ENCODE results near the gene IKZF3. TPM values are rescaled to one million over a fixed set of nuclear protein-coding genes. Genes with fewer than 3 reads are reported as not detected.
"Not testable (repeated sequence)": the region's sequence is repeated elsewhere in the genome, so short reads cannot be mapped to it uniquely, and the experiment has no call there.

Gene IKZF3
- total RNA-seq, 2 donors from 2014 or later = 1.0 to 1.7 TPM

DNA sequence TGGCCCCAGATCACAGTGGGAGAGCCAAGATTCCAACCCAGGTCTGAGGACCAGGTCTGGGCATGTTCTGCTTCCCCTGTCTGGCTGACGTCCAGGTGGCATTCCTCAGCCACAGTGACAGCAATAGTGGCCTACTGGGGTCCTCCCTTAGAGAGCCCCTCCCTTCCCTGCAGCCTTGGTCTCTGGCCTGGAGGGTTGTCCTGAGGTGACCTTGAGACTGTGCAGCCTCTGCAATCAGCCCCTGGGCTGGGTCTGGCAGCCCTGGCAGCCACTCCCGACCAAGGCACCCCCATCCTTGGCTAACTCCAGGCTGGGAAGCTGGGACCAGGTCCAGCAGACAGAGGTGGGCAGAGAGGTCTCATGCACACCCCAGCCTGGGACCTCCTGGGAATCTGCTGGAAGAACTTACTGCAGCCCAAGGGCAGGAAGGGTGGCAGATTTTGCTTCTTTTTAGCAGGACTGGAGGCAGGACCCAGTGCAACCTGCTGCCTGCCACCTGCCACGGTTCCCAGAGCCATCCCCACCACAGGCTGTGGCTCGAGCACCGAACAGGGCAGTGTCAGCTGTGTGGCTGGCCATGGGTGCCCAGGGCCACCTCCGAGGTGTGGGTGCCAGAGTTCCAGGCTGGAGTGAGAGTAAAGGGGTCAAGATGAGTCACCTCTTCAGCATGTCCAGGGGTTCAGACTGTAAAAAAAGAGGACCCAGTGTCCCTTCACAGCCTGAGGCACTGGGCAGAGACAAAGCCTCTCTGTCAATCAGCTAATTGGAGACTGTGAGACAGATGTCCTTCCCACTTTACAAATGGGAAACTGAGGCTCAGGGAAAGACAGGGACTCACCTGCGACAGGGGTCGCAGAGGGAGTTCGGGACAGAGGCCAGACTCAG lies 113.7 kb downstream of the IKZF3 start:
- no peak for DNase-seq
- ATAC-seq = no peak
- intact Hi-C loops (cut with DNase I) = loop anchor here in 1 of 2 donors (5.0 kb wide), 1 partner anchor 128 kb away; no protein-coding TSS in a partner anchor

DNA sequence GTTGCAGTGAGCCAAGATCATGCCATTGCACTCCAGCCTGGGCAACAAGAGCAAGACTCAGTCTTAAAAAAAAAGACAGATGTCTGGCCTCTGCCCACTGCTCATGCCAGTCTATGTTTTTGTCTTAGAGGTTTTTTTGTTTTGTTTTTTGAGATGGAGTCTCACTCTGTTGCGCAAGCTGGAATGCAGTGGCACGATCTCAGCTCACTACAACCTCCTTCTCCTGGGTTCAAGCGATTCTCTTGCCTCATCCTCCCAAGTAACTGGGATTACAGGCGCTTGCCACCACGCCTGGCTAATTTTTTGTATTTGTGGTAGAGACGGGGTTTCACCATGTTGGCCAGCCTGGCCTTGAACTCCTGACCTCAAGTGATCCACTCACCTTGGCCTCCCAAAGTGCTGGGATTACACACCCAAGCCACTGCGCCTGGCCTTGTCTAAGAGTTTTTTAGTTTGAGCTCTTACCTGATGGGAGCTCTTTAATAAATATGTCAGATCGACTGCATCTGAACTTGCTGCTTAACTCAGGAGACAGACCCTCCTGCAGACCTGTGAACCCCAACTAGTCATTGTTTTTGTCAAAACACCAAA lies 115.6 kb downstream of the IKZF3 start:
- intact Hi-C loops (cut with DNase I); ATAC-seq; DNase-seq: not testable (repeated sequence)

DNA sequence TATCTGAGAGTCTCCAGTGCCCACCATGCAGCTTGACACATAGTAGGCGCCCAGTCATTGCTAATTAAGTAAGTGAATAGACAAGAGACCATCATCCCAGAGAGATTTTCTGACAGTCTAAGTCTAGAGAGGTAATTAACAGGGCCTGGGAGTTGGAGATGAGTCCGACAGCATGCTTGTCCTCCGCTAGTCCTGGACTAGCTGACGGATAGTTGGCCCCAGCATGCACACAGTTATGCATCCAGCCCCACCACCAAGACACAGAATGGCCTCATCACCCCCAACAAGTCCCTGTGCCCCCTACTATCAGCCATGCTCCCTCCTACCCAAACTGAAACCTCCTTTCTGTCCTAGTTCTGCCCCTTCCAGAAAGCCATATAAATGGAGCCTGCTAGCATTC lies 116.4 kb downstream of the IKZF3 start:
- DNase-seq (no peak), ATAC-seq (no peak)
- intact Hi-C loops (cut with DNase I) = no loop called here

GRCh38 chr17:39746145-39746461 lies 118.0 kb downstream of the IKZF3 start:
- no peak for DNase-seq
- intact Hi-C loops (cut with DNase I) = no loop called here

DNA sequence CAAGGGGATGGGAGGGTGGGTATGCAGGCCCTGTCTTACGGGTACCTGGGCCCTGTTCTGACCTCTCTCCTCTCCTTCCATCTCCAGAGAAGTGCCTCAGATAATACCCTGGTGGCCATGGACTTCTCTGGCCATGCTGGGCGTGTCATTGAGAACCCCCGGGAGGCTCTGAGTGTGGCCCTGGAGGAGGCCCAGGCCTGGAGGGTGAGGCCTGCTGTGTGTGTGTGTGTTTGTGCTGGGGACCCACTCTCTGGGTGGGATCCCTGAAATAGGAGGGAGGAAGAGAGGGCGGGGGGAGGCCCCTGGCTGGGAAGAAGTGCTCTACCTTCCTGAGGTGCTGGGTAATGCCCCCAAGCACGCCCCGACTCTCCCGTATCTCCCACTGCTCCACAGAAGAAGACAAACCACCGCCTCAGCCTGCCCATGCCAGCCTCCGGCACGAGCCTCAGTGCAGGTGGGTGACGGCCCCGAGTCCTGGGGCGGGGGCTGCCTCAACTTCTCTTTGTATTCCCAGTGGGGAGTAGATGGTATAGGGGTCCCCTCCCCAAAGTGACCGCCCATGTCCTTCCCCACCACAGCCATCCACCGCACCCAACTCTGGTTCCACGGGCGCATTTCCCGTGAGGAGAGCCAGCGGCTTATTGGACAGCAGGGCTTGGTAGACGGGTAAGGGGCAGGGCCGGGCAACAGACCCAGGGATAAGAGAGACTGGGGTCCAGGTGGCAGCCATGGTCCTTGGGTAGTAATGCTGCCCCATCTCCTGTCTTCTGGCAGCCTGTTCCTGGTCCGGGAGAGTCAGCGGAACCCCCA lies 118.6 kb downstream of the IKZF3 start:
- intact Hi-C loops (cut with DNase I) = no loop called here
- ATAC-seq (no peak), DNase-seq (no peak)

More at GRCh38 chr17:39746145-39746461, 118.0 kb downstream of the IKZF3 start:
- ATAC-seq = no peak

- DNase-seq = no peak
- intact Hi-C loops (cut with DNase I) = no loop called here
- no peak for ATAC-seq
Observed at GRCh38 chr17:39744836-39745215, 119.3 kb downstream of the IKZF3 start.

DNA sequence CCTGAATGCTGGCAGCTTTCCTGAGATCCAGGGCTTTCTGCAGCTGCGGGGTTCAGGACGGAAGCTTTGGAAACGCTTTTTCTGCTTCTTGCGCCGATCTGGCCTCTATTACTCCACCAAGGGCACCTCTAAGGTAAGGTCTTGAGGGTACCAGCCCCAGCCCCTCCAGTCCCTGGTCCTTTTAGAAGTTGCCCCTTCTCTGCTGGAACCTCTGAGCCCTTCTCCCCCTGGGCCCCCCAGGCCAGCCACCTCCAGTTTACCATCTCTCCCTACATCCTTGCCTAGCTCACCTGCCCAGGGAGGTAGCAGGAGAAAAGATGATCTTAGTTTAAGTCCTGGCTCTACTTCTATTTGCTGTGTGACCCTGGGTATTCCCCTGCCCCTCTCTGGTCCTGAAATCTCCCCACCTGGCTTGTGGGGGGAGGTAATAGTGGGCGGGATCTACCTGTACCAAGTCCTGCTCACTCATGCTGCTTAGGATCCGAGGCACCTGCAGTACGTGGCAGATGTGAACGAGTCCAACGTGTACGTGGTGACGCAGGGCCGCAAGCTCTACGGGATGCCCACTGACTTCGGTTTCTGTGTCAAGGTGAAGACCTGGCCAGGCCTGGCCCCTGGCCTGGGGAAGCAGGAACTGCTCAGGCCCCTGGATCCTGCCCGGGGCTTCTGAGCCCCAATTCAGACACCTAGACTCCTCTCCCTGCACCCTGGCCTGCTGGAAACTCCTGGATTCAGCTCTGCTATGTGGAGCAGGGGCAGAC lies 119.9 kb downstream of the IKZF3 start:
- ATAC-seq = no peak

DNA sequence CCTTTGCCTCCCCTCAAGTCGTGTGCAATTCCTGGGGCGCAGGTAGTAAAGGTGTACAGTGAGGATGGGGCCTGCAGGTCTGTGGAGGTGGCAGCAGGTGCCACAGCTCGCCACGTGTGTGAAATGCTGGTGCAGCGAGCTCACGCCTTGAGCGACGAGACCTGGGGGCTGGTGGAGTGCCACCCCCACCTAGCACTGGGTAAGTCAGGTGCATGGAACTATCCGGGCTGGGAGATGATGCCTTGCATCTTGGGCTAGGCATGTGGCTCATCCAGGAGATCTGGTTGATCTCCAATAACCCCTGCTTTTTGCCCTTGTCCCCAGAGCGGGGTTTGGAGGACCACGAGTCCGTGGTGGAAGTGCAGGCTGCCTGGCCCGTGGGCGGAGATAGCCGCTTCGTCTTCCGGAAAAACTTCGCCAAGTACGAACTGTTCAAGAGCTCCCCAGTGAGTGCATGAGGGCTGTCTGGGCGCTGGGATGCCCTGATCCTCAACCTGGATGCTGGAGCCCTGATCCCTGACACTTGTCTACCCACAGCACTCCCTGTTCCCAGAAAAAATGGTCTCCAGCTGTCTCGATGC lies 121.2 kb downstream of the IKZF3 start:
- ATAC-seq (no peak), DNase-seq (no peak)
- intact Hi-C loops (cut with DNase I) = no loop called here

More for the DNA sequence above, 119.9 kb downstream of the IKZF3 start:
- intact Hi-C loops (cut with DNase I) = no loop called here
- no peak for DNase-seq

DNA sequence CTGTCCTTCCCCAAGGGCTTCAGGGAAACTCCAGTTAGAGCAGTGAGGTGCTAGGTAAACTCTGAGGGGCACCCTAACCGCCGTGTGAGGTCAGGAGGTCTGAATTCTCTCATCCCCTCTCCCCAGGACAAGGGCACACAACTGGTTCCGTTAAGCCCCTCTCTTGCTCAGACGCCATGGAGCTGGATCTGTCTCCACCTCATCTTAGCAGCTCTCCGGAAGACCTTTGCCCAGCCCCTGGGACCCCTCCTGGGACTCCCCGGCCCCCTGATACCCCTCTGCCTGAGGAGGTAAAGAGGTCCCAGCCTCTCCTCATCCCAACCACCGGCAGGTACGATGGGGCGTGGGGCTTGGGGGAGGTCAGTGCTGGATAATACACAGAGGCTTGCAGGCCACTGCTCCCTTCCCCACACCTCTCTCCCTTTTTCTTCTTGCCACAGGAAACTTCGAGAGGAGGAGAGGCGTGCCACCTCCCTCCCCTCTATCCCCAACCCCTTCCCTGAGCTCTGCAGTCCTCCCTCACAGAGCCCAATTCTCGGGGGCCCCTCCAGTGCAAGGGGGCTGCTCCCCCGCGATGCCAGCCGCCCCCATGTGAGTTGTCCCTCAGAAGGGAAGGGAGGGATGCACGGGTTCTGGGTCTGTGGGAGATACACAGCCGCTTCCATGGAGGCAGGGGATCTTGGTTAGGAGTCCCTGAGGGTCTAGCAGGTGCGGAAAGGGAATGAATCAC lies 121.8 kb downstream of the IKZF3 start:
- intact Hi-C loops (cut with DNase I) = no loop called here
- no peak for ATAC-seq
- no peak for DNase-seq

GRCh38 chr17:39740357-39741111 lies 123.6 kb downstream of the IKZF3 start:
- DNase-seq (no peak), ATAC-seq (peak; percentile 20 to 58)
- intact Hi-C loops (cut with DNase I) = no loop called here

DNA sequence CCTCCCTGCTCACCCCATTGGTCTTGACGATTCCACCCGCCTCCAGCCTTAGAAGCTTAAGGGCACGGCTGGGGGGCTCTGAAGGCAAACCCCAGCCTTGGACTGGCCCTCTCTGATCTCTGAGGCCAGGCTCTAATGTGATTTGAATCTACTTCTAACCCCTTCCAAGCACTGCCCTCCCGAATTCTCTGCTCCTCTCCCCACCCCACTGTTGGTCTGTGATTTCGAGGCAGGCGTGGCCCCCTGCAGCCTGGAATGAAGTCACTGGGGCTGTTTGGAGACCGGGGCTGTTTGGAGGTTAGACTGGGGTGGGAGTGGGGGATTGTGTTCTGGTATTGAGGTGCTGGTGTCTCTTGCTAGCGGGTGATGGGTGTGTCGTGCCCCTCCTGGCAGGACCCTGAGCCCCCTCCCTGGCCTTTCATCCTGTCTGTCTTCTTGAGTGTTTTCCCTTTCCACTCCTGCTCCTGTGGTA lies 124.2 kb downstream of the IKZF3 start:
- intact Hi-C loops (cut with DNase I) = no loop called here
- DNase-seq (no peak), ATAC-seq (peak in 1 of 2 donors; percentile 1)

GRCh38 chr17:39738983-39739884 lies 124.9 kb downstream of the IKZF3 start:
- DNase-seq (no peak), ATAC-seq (peak; percentile 23 to 44)
- intact Hi-C loops (cut with DNase I) = no loop called here

- peak; percentile 18 to 44 for ATAC-seq
- no peak for DNase-seq
Observed at GRCh38 chr17:39738568-39738901, 125.6 kb downstream of the IKZF3 start.

DNA sequence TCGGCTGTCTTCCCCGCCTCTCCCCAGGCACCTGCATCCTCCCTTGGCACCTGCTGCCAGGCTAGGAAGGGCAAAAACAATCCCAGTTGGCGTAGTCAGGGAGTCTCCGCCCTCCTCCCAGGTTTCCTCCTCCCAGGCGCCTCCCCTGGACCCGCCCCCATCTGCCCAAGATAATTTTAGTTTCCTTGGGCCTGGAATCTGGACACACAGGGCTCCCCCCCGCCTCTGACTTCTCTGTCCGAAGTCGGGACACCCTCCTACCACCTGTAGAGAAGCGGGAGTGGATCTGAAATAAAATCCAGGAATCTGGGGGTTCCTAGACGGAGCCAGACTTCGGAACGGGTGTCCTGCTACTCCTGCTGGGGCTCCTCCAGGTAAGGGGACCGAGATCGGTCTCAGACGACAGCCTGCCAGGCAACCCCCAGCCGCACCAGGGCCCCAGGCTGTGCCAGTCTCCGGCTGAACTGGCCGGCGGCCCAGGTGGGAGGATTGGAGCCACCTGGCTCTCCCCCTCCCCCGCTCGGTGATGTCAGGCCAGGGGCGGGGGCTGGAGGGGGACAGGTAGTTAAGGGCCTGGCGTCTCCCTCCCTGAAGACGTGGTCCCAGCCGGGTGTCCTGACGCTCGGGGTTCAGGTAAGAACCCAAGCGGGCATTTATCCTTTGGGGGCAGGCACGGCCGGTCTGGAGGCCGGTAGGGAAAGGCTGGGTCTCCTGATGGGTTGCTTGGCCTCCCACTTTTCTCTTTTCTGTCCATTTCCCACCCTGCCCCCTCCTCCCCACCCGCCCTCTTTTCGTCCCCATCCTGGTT lies 126.1 kb downstream of the IKZF3 start, which contains the start of gene GRB7:
Gene GRB7 (plus strand): TSS at position 179 of the 808 bp plus-strand sequence. CDS start 4,364 bp downstream, outside the sequence.
- intact Hi-C loops (cut with DNase I) = no loop called here
- DNase-seq (peak; percentile 41), ATAC-seq (peak; percentile 42 to 66)

More at GRCh38 chr17:39738568-39738901, 125.6 kb downstream of the IKZF3 start:
- intact Hi-C loops (cut with DNase I) = no loop called here

- DNase-seq = no peak
- intact Hi-C loops (cut with DNase I) = no loop called here
- no peak for ATAC-seq
Observed at GRCh38 chr17:39737206-39737759, 126.8 kb downstream of the IKZF3 start.
